Amniotic stem cell (primary cell): ENCODE data around the gene SPOCK3.
A peak's percentile ranks its signal among the peaks of the same experiment; 100 is the strongest.

Source experiments
- DNase-seq: peaks from one replicate; lab custom pipeline; 2025; lab: John Stamatoyannopoulos, UW

Gene SPOCK3

DNA sequence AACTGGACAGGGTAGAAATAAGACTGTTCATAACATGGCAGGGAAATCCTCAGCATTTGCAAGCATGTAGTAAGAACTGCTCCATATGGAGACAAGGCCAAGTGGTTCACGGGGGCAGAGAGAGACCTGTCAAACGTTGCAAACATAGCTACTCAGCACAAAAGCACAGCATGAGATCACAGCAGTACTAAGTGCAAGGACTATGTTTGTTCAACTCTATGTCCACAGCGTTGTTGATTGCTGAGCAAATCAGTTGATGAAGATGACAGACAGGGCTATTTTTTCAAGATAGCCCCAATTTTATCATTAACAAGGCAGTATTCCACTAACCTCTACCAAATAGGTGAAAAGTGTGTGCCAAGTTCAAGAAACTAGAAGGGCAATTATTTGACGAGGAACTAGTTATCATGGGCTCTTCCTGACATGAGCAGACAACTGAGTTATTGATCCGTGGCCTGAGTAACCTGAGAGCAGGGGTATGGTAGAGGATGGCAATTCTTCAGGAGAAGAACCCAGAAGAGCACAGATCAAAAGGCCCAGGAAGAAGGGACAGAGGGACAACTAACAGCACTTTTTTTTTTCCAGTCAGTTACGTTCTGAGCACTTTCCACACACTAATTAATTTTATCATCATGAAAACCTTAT, 57.4 kb downstream of the SPOCK3 start:
- no peak for DNase-seq

DNA sequence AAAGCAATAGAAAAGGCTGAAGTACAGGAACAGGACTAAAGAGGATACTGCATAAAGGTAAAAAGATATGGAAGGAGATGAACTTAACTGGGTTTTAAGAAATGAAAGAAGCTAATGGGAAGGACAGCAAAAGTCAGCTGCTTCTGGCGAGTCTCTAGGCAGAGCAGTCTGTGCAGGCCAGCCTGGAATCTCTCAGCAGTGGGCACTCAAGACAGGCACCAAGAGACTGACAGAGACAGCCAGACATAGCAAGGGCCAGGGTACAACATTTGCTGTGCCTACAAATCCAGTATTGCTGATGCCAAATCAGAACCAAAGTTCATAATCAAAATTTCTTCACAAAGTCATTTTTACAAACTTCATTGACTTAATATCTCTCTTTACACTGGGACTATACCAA, 62.4 kb downstream of the SPOCK3 start:
- no peak for DNase-seq

DNA sequence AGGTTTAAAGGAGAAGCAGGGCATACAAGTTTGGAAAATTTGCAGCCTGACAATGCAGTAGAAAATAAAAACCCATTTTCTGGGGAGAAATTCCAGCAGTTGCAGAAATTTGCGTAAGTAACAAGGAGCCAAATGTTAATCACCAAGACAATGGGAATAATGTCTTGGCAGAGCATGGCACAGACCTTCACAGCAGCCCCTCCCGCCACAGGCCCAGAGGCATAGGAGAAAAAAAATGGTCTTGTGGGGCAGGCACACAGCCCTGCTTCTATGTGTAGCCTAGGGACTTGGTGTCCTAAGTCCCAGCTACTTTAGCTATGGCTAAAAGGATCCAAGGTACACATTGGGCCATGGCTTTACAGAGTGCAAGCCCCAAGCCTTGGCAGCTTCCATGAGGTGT, 65.7 kb downstream of the SPOCK3 start:
- no peak for DNase-seq

DNA sequence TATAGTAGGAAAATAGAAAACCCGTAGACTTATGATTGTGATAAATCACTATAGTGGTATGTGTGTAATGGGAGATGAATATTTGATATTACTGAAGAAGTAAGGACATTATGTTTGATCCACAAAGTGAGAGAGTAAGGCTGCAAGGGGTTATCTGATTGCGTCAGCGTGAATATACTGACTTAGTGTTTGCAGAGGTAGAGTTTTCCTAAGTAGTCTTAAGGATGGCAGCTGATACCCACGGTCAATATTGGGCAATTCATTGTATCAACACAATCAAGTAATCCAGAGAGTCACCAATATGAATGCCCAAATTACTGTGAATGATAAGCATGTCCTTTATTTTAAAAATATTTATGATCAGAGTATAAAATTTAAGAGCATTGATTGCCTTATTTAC, 83.7 kb downstream of the SPOCK3 start:
- DNase-seq = no peak

GRCh38 chr4:167144605-167145004, 89.7 kb downstream of the SPOCK3 start:
- no peak for DNase-seq

DNA sequence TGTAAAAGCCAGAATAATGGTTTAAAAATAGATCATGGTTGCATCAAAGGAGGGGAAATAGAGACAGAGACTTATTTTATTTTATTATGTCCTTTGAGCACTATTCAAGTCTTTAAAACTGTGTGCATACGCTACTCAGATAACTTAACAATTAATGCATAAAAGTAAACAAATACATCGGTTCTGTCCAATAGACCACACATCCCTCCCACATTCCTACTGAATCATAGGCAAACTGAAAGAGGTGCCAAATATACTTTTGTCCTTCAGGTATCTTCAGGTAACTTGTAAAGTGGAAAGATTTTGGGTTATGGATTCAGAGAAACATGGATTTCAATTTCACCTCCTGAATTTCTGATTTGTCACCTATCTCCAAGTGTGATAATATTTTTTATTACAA, 91.3 kb downstream of the SPOCK3 start:
- no peak for DNase-seq

GRCh38 chr4:167136270-167136669, 98.0 kb downstream of the SPOCK3 start:
- DNase-seq = no peak

DNA sequence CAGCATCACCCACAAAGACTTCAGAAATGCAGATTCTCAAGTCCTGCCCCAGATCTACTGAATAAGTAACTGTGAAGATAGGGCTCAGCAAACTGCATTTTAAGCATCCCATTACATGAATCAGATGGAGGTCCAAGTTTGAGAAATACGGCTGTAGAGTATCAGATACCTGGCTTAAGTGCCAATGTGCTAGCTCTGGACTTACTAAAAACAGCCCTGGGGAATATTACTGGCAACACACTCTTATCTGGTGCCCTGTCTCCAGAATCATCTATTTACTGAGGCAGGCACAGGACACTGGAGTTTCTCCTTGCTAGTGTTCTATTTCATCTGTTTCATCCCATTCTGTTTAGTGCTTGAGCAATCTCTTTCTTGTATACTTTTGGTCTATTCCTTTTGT, 105.1 kb downstream of the SPOCK3 start:
- no peak for DNase-seq

DNA sequence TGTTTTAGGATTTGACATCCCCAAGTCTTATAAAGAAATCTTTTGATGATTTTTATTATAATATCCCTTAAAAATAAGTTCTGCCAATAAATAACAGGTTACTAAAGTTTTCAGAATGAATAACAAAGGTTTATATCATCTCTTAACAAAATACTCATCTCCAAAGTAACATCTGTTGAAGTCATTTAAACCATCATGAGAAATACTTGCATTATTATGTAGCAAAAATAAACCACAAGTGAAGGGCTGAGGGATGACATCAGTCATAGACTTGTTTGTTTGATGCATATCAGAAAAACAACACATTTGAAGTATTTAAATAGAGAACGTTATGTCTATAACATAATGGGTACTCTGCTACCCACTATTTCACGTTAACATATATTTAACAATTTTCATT, 114.9 kb downstream of the SPOCK3 start:
- DNase-seq = no peak

DNA sequence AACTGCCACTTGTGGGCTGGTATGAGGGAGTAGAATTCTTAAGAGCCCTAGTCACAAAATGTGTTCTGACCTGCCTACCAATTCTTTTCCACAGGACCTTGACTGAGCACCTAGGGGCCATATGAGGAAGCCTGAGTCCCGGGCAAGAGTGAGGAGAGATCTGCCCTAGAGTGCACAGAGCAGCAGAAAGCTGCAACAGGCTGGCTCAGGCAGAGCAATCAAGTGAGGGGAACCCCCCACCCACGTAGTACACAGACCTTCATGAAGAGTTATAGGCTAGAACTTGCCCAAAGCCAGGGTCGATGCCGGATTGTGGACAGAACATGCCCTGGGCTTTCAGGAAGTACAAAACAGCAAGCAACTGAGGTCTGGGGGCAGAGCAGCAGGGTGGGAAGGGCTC, 117.0 kb downstream of the SPOCK3 start:
- DNase-seq = no peak

DNA sequence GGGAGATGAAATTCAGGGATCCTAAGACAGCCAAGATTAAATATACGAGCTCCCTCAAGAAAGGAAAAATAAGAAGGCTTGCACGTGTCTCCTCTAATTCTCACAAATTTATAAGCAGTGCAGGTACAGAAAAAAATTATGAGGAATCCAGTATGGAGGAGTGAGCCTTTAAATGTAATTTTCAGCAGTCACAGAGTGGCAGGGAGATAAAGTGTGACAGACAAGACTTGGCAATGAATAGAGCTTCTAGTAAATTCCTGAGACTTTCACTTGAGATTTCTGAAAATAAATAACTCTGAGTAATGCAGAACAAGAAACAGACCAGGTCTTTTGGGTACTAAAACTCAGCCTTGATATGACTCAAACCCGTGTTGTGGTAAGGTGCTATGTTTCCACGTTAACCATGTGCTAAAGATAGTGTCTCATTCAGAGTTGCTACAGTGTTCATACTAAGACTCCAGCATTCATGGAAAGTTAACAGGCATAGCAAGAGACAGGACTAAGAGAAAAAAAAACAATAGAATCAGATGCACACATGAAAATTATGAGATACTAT, 119.8 kb downstream of the SPOCK3 start:
- no peak for DNase-seq

DNA sequence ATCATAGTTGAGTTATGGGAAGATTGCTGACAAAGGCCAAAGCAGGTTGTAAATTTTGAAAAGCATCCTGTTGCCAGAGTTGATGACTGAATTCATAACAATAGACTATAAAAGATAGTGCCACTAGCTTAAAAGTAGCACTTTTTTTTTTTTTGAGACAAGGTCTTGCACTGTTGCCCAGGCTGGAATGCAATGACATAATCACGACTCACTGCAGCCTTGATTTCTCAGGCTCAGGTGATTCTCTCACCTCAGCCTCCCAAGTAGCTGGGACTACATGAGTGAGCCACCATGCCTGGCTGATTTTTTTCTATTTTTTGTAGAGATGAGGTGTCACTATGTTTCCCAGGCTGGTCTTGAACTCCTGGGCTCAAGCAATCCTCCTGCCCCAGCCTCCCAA, 122.7 kb downstream of the SPOCK3 start:
- DNase-seq = no peak

DNA sequence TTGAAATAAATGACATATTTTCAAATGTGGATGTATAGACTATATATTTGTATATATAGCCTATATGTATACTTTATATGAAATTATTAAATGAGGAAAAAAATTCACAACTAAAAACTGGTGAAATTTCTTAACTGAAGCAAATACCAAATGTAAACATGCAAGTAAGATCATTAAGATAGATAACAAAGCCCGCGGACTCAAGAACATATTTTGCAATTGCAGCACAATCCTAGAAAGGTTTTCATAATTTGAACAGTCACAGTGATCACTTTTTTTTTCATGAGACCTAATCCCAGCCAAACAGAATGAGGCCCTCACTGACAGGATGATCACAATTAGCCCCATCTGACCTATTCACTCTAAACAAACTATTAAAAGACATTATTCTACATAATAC, 123.2 kb downstream of the SPOCK3 start:
- no peak for DNase-seq

DNA sequence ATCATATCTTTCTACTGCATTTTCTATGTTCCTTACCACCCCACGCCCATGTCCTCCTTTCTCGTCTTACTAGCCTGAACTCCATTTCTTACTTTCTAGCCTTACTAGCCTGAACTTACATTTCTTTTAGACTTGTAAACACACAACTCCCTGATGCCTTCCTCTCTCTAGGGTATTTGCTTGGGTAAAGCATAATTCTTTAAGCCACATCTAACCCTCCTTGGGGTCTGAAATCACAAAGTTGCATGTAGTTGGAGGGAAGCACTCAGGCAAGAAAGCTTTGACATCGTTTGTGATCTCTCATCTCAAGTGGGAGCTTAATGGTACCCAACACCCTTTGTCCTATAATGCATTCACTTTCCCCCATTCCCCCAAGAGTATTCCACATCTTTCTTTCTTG, 124.4 kb downstream of the SPOCK3 start:
- DNase-seq = no peak

GRCh38 chr4:167105857-167106256, 128.4 kb downstream of the SPOCK3 start:
- DNase-seq = no peak

DNA sequence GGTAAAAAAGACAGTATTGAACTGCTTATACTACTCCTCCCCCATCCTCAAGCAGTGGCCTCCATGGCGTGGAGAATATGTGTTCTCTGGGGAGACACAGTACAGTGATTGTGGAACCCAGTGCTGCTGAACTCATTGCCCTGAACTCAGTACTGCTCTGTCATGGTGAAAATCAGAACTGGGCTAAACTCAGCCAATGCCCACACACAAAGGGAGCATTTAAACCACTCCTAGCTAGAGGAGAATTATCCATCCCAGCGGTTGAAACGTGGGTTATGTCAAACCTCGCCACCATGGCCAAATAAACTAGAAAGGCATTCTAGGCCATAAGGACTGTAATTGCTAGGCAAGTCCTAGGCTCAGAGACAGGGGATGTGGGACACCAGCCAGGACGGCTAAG, 131.8 kb downstream of the SPOCK3 start:
- DNase-seq = no peak

DNA sequence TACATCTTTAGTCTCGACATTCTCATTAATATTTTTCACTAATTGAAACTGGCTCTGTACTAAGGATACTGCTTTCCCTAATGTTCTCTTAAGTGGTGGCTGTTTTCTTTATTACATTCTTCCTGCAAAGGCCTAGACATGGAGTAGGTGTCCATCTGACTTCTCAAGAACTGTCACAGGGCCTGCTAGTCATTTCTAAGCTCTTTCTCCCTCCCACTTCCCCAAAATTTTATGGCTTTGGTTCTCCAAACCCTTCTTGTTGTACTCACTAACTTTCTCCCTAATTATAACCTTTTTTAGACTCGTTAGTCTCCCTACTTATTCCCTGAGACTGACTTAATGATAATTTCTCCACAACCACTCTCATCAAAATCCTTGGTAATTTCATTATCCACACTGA, 133.3 kb downstream of the SPOCK3 start:
- no peak for DNase-seq

- peak; percentile 67 for DNase-seq
Observed at GRCh38 chr4:167100120-167100519, 134.2 kb downstream of the SPOCK3 start.

- no peak for DNase-seq
Observed at GRCh38 chr4:167088115-167088514, 146.2 kb downstream of the SPOCK3 start.

DNA sequence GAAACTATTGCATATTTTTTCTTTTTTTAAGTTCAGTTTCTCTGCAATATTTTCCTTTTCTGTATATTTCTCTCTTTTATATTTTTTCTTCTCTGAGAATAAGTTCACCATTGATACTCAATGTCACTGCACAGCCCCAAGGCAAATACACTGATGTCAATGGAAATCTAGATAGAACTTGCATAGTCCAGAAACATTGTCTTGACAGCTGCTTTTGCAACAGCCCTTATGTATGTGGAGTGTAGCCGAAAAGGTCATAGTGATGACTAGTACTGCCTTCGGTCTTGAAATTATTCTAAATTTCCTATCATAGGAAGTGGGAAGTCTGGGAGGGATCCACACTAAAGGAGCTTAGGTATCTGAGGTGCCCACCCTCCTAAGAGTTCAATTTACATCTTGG, 150.0 kb downstream of the SPOCK3 start:
- no peak for DNase-seq

DNA sequence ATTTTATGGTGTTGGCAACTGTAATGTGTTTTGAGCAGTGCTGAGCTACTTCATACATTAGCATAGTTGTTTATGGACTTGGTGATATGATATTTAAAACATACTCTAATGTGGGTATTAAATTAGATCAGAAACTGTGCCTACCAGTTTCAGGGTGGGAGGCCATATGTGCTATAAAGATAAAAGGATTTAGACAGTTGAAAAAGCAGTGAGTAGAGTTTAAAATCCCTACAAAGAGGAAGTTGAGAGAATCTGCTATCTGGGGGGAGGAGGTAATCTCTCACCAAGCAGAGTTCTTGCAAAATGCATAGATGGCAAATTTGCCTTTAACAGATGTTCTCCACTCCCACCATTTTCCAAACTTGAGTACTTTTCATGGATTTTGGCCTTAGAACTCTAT, 154.5 kb downstream of the SPOCK3 start:
- DNase-seq = no peak

- no peak for DNase-seq
Observed at GRCh38 chr4:167052631-167053091, 181.6 kb downstream of the SPOCK3 start.

DNA sequence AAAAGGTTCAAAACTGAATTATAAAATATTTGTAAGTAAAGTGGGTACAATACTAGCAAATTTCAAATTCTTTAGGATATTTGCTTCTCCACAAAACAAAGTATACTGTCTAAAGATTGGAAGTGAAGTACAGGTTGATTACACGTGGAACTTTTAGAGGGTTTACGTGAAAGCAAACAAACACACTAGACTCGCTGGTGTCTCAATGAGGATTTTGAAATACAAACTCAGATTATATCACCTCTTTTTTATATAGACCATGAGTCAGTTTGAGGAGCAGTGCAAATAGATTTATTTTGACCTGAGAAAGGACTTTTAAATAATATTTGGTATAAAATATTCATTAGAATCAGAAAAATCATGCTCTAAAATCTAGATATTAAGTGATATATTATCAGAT, 185.0 kb downstream of the SPOCK3 start:
- no peak for DNase-seq

GRCh38 chr4:167041524-167041923, 192.8 kb downstream of the SPOCK3 start:
- no peak for DNase-seq
